NCI-H2227 treated with DMSO at 0.1 percent for 48 hours (cell line): ENCODE measurements around the gene COL18A1.

Experiments used
- DNase-seq: peaks from one replicate; lab custom pipeline; 2025; lab: John Stamatoyannopoulos, UW

COL18A1 gene

GRCh38 chr21:45401916-45402900, 2.8 kb upstream of the COL18A1 start:
- DNase-seq: no peak

GRCh38 chr21:45403133-45403824, 1.7 kb upstream of the COL18A1 start:
- no peak for DNase-seq

- no peak for DNase-seq
Observed at GRCh38 chr21:45403825-45404729, 888 bp upstream of the COL18A1 start.

- no peak for DNase-seq
Observed at GRCh38 chr21:45405271-45405818, 380 bp downstream of the COL18A1 start.

- DNase-seq: no peak
Observed at GRCh38 chr21:45405819-45406762, 1.1 kb downstream of the COL18A1 start.

- no peak for DNase-seq
Observed at GRCh38 chr21:45406801-45407628, 2.0 kb downstream of the COL18A1 start.

GRCh38 chr21:45407629-45408247, 2.8 kb downstream of the COL18A1 start:
- DNase-seq: no peak

- DNase-seq: no peak
Observed at GRCh38 chr21:45408271-45408791, 3.4 kb downstream of the COL18A1 start.

- DNase-seq: no peak
Observed at GRCh38 chr21:45408801-45409261, 3.9 kb downstream of the COL18A1 start.

- no peak for DNase-seq
Observed at GRCh38 chr21:45409466-45410150, 4.6 kb downstream of the COL18A1 start.

- no peak for DNase-seq
Observed at GRCh38 chr21:45410151-45410864, 5.3 kb downstream of the COL18A1 start.

- DNase-seq: no peak
Observed at GRCh38 chr21:45410865-45411809, 6.2 kb downstream of the COL18A1 start.

- no peak for DNase-seq
Observed at GRCh38 chr21:45411810-45412206, 6.8 kb downstream of the COL18A1 start.

- DNase-seq: no peak
Observed at GRCh38 chr21:45412491-45412890, 7.5 kb downstream of the COL18A1 start.

GRCh38 chr21:45412909-45413611, 8.1 kb downstream of the COL18A1 start:
- no peak for DNase-seq

GRCh38 chr21:45413922-45414321, 9.0 kb downstream of the COL18A1 start:
- DNase-seq: no peak
